Coronary artery (tissue), 2 donors: ENCODE results near the gene LPAR5.
"Not testable (repeated sequence)": the region's sequence is repeated elsewhere in the genome, so short reads cannot be mapped to it uniquely, and the experiment has no call there.

Source experiments
- DNase-seq: peaks from one replicate; pipeline ENCODE4 v3.0.0-alpha.2; 2017; ENCODE audit warnings: low spot score
- H3K27ac ChIP-seq, 2 donors: fragments of 200-600 bp; sonication (generic); one replicate each; pipeline ENCODE4 v1.5.1; 2016 to 2019
- H3K4me3 ChIP-seq: fragments of 200-600 bp; sonication (generic); 2 replicates; pipeline ENCODE4 v1.5.1; 2016; ENCODE audit warnings: mild to moderate bottlenecking, moderate library complexity
- CTCF ChIP-seq: fragments of 200-600 bp; sonication (generic); IDR thresholded peaks from one replicate; pipeline ENCODE4 v1.5.1; 2019; ENCODE audit warnings: antibody characterized with exemption

The LPAR5 gene

GRCh38 chr12:6592087-6592486 lies 43.7 kb downstream of the LPAR5 start:
- Histone ChIP-seq H3K27ac (no peak overlapping the region), H3K4me3 (no peak overlapping the region)
- TF ChIP-seq CTCF = no peak
- DNase-seq = no peak

GRCh38 chr12:6586569-6586968 lies 49.2 kb downstream of the LPAR5 start:
- H3K27ac ChIP-seq, DNase-seq, H3K4me3 ChIP-seq: not testable (repeated sequence)

- H3K27ac ChIP-seq = no peak overlapping the region
- DNase-seq = no peak
- H3K4me3 ChIP-seq = no peak overlapping the region
- no peak for TF ChIP-seq CTCF
Measured at GRCh38 chr12:6584293-6584692, 51.5 kb downstream of the LPAR5 start.

GRCh38 chr12:6582959-6583358 lies 52.8 kb downstream of the LPAR5 start:
- TF ChIP-seq CTCF = no peak
- H3K27ac ChIP-seq = no peak overlapping the region
- no peak overlapping the region for H3K4me3 ChIP-seq
- no peak for DNase-seq

GRCh38 chr12:6582196-6582595 lies 53.6 kb downstream of the LPAR5 start:
- Histone ChIP-seq H3K4me3 (no peak overlapping the region), H3K27ac (no peak overlapping the region)
- DNase-seq = no peak
- TF ChIP-seq CTCF = no peak

- Histone ChIP-seq H3K4me3 (no peak overlapping the region), H3K27ac (no peak overlapping the region)
- no peak for DNase-seq
- TF ChIP-seq CTCF = no peak
Measured at GRCh38 chr12:6575648-6576047, 60.1 kb downstream of the LPAR5 start.

GRCh38 chr12:6574576-6575295 lies 61.0 kb downstream of the LPAR5 start:
- H3K4me3 ChIP-seq = no peak overlapping the region
- no peak for DNase-seq
- H3K27ac ChIP-seq = no peak overlapping the region
- no peak for TF ChIP-seq CTCF

GRCh38 chr12:6573001-6573400 lies 62.8 kb downstream of the LPAR5 start:
- Histone ChIP-seq H3K27ac (no peak overlapping the region), H3K4me3 (no peak overlapping the region)
- TF ChIP-seq CTCF = no peak
- DNase-seq = no peak
